WTC11 (cell line): ENCODE data around the gene ZNF419. TPM values are rescaled to one million over a fixed set of nuclear protein-coding genes. Genes with fewer than 3 reads are reported as not detected.

Source experiments
- ATAC-seq: fragments of 200-7000 bp; cut with Tn5 transposase; 2 replicates; pipeline ENCODE4 v1.10.0; 2021; ENCODE audit warnings: mild to moderate bottlenecking, moderate library complexity
- CTCF ChIA-PET: fragments of 300-600 bp; sonication (Branson Sonifier 250); formaldehyde crosslinking; loops from one replicate; lab custom pipeline; 2021; ENCODE audit warnings: antibody characterized with exemption; lab: Charles Lee
- POLR2A ChIA-PET: fragments of 350-600 bp; sonication (Branson Sonifier 250); formaldehyde crosslinking; loops from one replicate; lab custom pipeline; 2021; ENCODE audit warnings: antibody characterized with exemption; lab: Charles Lee
- DNase-seq: peaks from one replicate; pipeline ENCODE4 v3.0.0; 2021; ENCODE audit warnings: low spot score
- H3K27ac Mint-ChIP-seq: 2 replicates; pipeline ENCODE4 v1.8.0; 2021; ENCODE audit warnings: mixed read lengths
- H3K27me3 Mint-ChIP-seq: 2 replicates; pipeline ENCODE4 v1.8.0; 2021; ENCODE audit warnings: low read depth, mild to moderate bottlenecking, moderate library complexity, mixed read lengths
- H3K36me3 Mint-ChIP-seq: 2 replicates; pipeline ENCODE4 v1.8.0; 2021; ENCODE audit warnings: mixed read lengths
- H3K4me1 Mint-ChIP-seq: 2 replicates; pipeline ENCODE4 v1.8.0; 2022; ENCODE audit warnings: mixed read lengths
- H3K4me3 Mint-ChIP-seq: 2 replicates; pipeline ENCODE4 v1.8.0; 2021; ENCODE audit warnings: mild to moderate bottlenecking, moderate library complexity, mixed read lengths
- H3K9me3 Mint-ChIP-seq: 2 replicates; pipeline ENCODE4 v1.8.0; 2021; ENCODE audit warnings: mixed read lengths
- CREM ChIP-seq: sonication (generic); formaldehyde crosslinking; IDR thresholded peaks from 2 replicates; pipeline ENCODE4 v1.8.1; 2022; ENCODE audit warnings: mild to moderate bottlenecking, missing genetic modification reagents, moderate library complexity
- ELF4 ChIP-seq: sonication (generic); formaldehyde crosslinking; IDR thresholded peaks from 2 replicates; pipeline ENCODE4 v1.8.1; 2022; ENCODE audit warnings: low read depth, mild to moderate bottlenecking, moderate library complexity, missing genetic modification reagents
- EMX1 ChIP-seq: fragments of 250-450 bp; sonication (Bioruptor Pico); IDR thresholded peaks from 2 replicates; pipeline ENCODE4 v1.8.0; 2021; ENCODE audit warnings: mild to moderate bottlenecking
- FOXP1 ChIP-seq: sonication (generic); formaldehyde crosslinking; IDR thresholded peaks from 2 replicates; pipeline ENCODE4 v1.8.0; 2022; ENCODE audit warnings: missing genetic modification reagents, mild to moderate bottlenecking, moderate library complexity, borderline replicate concordance
- GTF2I ChIP-seq: fragments of 250-450 bp; sonication (Bioruptor Pico); conservative IDR thresholded peaks from 2 replicates; pipeline ENCODE4 v1.4.0; 2021; ENCODE audit warnings: mild to moderate bottlenecking
- MXD4 ChIP-seq: fragments of 250-450 bp; sonication (Bioruptor Pico); IDR thresholded peaks from 2 replicates; pipeline ENCODE4 v1.8.0; 2021; ENCODE audit warnings: mild to moderate bottlenecking, moderate library complexity, borderline replicate concordance
- NR1H2 ChIP-seq: sonication (generic); formaldehyde crosslinking; IDR thresholded peaks from 2 replicates; pipeline ENCODE4 v1.9.0; 2021; ENCODE audit warnings: mild to moderate bottlenecking, moderate library complexity, missing genetic modification reagents
- PRRX2 ChIP-seq: fragments of 250-450 bp; sonication (Bioruptor Pico); IDR thresholded peaks from 2 replicates; pipeline ENCODE4 v1.8.0; 2021; ENCODE audit warnings: mild to moderate bottlenecking
- RORB ChIP-seq: fragments of 250-450 bp; sonication (Bioruptor Pico); IDR thresholded peaks from 2 replicates; pipeline ENCODE4 v1.9.0; 2021; ENCODE audit warnings: mild to moderate bottlenecking
- TCF7 ChIP-seq: sonication (generic); formaldehyde crosslinking; IDR thresholded peaks from 2 replicates; pipeline ENCODE4 v1.8.0; 2022; ENCODE audit warnings: mild to moderate bottlenecking, low read depth, missing genetic modification reagents, moderate library complexity
- TEAD4 ChIP-seq: sonication (generic); formaldehyde crosslinking; IDR thresholded peaks from 2 replicates; pipeline ENCODE4 v1.8.0; 2022; ENCODE audit warnings: mild to moderate bottlenecking, missing genetic modification reagents
- ZNF138 ChIP-seq: sonication (generic); formaldehyde crosslinking; conservative IDR thresholded peaks from 2 replicates; pipeline ENCODE4 v1.8.1; 2022; ENCODE audit warnings: mild to moderate bottlenecking, moderate library complexity, missing genetic modification reagents
- ZNF416 ChIP-seq: fragments of 250-450 bp; sonication (Bioruptor Pico); IDR thresholded peaks from 2 replicates; pipeline ENCODE4 v1.9.0; 2021; ENCODE audit warnings: mild to moderate bottlenecking, inconsistent platforms
- ZNF423 ChIP-seq: fragments of 250-450 bp; sonication (Bioruptor Pico); IDR thresholded peaks from 2 replicates; pipeline ENCODE4 v2.1.2; 2022; ENCODE audit warnings: mild to moderate bottlenecking, moderate library complexity
- total RNA-seq: library from RNA; stranded (reverse); gene quantifications from 3 replicates; pipeline ENCODE4 v1.2.3, GENCODE V29; 2021
- TF ChIP-seq, protein P1 (sequence below): sonication (generic); formaldehyde crosslinking; IDR thresholded peaks from 2 replicates; pipeline ENCODE4 v1.8.0; 2023; ENCODE audit warnings: missing genetic modification reagents
- TF ChIP-seq, protein P2 (sequence below): fragments of 250-450 bp; sonication (Bioruptor Pico); IDR thresholded peaks from 2 replicates; pipeline ENCODE4 v2.1.2; 2022; ENCODE audit warnings: mild to moderate bottlenecking, moderate library complexity
- TF ChIP-seq, protein P3 (sequence below): sonication (generic); formaldehyde crosslinking; IDR thresholded peaks from 2 replicates; pipeline ENCODE4 v1.8.0; 2022; ENCODE audit warnings: missing genetic modification reagents
- TF ChIP-seq, protein P4 (sequence below): sonication (generic); formaldehyde crosslinking; IDR thresholded peaks from 2 replicates; pipeline ENCODE4 v1.8.0; 2022; ENCODE audit warnings: mild to moderate bottlenecking, missing genetic modification reagents
- TF ChIP-seq, protein P5 (sequence below): sonication (generic); formaldehyde crosslinking; IDR thresholded peaks from 2 replicates; pipeline ENCODE4 v1.8.0; 2023; ENCODE audit warnings: missing genetic modification reagents, mild to moderate bottlenecking, borderline replicate concordance

Gene ZNF419
- total RNA-seq, 1 experiment from 2014 or later = 11.3 TPM

DNA sequence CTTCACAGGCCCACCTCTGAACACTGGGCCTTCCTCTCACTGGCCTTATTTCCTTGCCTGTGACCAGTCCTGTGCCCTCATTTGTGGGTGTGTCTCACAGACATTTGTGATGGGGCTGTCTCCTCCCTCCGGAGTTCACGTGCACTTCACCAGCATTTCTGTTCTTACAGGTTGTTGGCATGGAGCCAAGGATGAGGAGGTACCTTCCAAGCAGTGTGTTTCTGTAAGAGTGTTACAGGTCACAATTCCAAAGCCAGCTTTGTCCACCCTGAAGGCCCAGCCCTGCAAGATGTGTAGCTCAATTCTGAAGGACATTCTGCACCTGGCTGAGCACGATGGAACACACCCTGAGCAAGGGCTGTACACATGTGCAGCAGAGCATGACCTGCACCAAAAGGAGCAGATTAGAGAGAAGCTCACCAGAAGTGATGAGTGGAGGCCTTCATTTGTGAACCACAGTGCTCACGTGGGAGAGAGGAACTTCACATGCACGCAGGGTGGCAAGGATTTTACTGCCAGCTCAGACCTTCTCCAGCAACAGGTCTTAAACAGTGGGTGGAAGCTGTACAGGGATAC is 44.3 kb upstream of the ZNF419 start:
- CTCF ChIA-PET = no interaction called here
- peaks cover 28% of the 10 kb centered on the region for H3K36me3 Mint-ChIP-seq
- ATAC-seq (no peak), DNase-seq (no peak)
- TF ChIP-seq ZNF416 (CRISPR knock-in tag) = no peak
- TF ChIP-seq PRRX2 (CRISPR knock-in tag) = no peak
- TF ChIP-seq, protein P1, sequence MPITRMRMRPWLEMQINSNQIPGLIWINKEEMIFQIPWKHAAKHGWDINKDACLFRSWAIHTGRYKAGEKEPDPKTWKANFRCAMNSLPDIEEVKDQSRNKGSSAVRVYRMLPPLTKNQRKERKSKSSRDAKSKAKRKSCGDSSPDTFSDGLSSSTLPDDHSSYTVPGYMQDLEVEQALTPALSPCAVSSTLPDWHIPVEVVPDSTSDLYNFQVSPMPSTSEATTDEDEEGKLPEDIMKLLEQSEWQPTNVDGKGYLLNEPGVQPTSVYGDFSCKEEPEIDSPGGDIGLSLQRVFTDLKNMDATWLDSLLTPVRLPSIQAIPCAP (CRISPR knock-in tag) = no peak
- no peak for TF ChIP-seq EMX1 (CRISPR knock-in tag)
- TF ChIP-seq, protein P2, sequence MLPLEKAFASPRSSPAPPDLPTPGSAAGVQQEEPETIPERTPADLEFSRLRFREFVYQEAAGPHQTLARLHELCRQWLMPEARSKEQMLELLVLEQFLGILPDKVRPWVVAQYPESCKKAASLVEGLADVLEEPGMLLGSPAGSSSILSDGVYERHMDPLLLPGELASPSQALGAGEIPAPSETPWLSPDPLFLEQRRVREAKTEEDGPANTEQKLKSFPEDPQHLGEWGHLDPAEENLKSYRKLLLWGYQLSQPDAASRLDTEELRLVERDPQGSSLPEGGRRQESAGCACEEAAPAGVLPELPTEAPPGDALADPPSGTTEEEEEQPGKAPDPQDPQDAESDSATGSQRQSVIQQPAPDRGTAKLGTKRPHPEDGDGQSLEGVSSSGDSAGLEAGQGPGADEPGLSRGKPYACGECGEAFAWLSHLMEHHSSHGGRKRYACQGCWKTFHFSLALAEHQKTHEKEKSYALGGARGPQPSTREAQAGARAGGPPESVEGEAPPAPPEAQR (CRISPR knock-in tag) = no peak
- no peak for TF ChIP-seq CREM (CRISPR knock-in tag)
- TF ChIP-seq MXD4 (CRISPR knock-in tag) = no peak
- TF ChIP-seq, protein P3, sequence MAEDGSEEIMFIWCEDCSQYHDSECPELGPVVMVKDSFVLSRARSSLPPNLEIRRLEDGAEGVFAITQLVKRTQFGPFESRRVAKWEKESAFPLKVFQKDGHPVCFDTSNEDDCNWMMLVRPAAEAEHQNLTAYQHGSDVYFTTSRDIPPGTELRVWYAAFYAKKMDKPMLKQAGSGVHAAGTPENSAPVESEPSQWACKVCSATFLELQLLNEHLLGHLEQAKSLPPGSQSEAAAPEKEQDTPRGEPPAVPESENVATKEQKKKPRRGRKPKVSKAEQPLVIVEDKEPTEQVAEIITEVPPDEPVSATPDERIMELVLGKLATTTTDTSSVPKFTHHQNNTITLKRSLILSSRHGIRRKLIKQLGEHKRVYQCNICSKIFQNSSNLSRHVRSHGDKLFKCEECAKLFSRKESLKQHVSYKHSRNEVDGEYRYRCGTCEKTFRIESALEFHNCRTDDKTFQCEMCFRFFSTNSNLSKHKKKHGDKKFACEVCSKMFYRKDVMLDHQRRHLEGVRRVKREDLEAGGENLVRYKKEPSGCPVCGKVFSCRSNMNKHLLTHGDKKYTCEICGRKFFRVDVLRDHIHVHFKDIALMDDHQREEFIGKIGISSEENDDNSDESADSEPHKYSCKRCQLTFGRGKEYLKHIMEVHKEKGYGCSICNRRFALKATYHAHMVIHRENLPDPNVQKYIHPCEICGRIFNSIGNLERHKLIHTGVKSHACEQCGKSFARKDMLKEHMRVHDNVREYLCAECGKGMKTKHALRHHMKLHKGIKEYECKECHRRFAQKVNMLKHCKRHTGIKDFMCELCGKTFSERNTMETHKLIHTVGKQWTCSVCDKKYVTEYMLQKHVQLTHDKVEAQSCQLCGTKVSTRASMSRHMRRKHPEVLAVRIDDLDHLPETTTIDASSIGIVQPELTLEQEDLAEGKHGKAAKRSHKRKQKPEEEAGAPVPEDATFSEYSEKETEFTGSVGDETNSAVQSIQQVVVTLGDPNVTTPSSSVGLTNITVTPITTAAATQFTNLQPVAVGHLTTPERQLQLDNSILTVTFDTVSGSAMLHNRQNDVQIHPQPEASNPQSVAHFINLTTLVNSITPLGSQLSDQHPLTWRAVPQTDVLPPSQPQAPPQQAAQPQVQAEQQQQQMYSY = no peak
- TF ChIP-seq RORB (CRISPR knock-in tag) = no peak
- TF ChIP-seq, protein P4, sequence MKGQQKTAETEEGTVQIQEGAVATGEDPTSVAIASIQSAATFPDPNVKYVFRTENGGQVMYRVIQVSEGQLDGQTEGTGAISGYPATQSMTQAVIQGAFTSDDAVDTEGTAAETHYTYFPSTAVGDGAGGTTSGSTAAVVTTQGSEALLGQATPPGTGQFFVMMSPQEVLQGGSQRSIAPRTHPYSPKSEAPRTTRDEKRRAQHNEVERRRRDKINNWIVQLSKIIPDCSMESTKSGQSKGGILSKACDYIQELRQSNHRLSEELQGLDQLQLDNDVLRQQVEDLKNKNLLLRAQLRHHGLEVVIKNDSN (CRISPR knock-in tag) = no peak
- TF ChIP-seq, protein P5, sequence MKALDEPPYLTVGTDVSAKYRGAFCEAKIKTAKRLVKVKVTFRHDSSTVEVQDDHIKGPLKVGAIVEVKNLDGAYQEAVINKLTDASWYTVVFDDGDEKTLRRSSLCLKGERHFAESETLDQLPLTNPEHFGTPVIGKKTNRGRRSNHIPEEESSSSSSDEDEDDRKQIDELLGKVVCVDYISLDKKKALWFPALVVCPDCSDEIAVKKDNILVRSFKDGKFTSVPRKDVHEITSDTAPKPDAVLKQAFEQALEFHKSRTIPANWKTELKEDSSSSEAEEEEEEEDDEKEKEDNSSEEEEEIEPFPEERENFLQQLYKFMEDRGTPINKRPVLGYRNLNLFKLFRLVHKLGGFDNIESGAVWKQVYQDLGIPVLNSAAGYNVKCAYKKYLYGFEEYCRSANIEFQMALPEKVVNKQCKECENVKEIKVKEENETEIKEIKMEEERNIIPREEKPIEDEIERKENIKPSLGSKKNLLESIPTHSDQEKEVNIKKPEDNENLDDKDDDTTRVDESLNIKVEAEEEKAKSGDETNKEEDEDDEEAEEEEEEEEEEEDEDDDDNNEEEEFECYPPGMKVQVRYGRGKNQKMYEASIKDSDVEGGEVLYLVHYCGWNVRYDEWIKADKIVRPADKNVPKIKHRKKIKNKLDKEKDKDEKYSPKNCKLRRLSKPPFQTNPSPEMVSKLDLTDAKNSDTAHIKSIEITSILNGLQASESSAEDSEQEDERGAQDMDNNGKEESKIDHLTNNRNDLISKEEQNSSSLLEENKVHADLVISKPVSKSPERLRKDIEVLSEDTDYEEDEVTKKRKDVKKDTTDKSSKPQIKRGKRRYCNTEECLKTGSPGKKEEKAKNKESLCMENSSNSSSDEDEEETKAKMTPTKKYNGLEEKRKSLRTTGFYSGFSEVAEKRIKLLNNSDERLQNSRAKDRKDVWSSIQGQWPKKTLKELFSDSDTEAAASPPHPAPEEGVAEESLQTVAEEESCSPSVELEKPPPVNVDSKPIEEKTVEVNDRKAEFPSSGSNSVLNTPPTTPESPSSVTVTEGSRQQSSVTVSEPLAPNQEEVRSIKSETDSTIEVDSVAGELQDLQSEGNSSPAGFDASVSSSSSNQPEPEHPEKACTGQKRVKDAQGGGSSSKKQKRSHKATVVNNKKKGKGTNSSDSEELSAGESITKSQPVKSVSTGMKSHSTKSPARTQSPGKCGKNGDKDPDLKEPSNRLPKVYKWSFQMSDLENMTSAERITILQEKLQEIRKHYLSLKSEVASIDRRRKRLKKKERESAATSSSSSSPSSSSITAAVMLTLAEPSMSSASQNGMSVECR (CRISPR knock-in tag) = no peak
- no peak for TF ChIP-seq TEAD4 (CRISPR knock-in tag)
- no peak for TF ChIP-seq TCF7 (CRISPR knock-in tag)
- no peak for TF ChIP-seq ELF4
- no peak for TF ChIP-seq NR1H2 (CRISPR knock-in tag)
- no peak for TF ChIP-seq ZNF138
- TF ChIP-seq GTF2I (CRISPR knock-in tag) = no peak
- TF ChIP-seq FOXP1 (CRISPR knock-in tag) = no peak
- no peak for TF ChIP-seq ZNF423 (CRISPR knock-in tag)
- no peaks in the 10 kb centered on the region for H3K27me3 Mint-ChIP-seq
- no peak overlapping the region for H3K4me3 Mint-ChIP-seq
- H3K4me1 Mint-ChIP-seq = no peaks in the 10 kb centered on the region
- POLR2A ChIA-PET = no interaction called here
- no peak overlapping the region for H3K27ac Mint-ChIP-seq
- no peaks in the 10 kb centered on the region for H3K9me3 Mint-ChIP-seq
